HG03342 (cell line): Measurements from ENCODE around the gene ROPN1B.
"Not testable (repeated sequence)": the region's sequence is repeated elsewhere in the genome, so short reads cannot be mapped to it uniquely, and the experiment has no call there.

Source experiments
- ATAC-seq: cut with Tn5 transposase; IDR thresholded peaks from one replicate; pipeline ENCODE4 v1.9.1; 2021; ENCODE audit warnings: mild to moderate bottlenecking, moderate library complexity; ENCODE audit not compliant: unreplicated experiment

ROPN1B gene

GRCh38 chr3:125968701-125969592 is at the start of gene ROPN1B:
Gene ROPN1B, plus strand, starts transcription at chr3:125969178. Its CDS starts 2,877 bp downstream, at chr3:125972055.
- ATAC-seq, result not testable (repeated sequence)

- not testable (repeated sequence) for ATAC-seq
Measured at GRCh38 chr3:125920191-125920590, 48.8 kb upstream of the ROPN1B start.

- not testable (repeated sequence) for ATAC-seq
Measured at GRCh38 chr3:125920751-125921279, 48.2 kb upstream of the ROPN1B start.

GRCh38 chr3:125921712-125922111 is 47.3 kb upstream of the ROPN1B start:
- not testable (repeated sequence) for ATAC-seq

DNA sequence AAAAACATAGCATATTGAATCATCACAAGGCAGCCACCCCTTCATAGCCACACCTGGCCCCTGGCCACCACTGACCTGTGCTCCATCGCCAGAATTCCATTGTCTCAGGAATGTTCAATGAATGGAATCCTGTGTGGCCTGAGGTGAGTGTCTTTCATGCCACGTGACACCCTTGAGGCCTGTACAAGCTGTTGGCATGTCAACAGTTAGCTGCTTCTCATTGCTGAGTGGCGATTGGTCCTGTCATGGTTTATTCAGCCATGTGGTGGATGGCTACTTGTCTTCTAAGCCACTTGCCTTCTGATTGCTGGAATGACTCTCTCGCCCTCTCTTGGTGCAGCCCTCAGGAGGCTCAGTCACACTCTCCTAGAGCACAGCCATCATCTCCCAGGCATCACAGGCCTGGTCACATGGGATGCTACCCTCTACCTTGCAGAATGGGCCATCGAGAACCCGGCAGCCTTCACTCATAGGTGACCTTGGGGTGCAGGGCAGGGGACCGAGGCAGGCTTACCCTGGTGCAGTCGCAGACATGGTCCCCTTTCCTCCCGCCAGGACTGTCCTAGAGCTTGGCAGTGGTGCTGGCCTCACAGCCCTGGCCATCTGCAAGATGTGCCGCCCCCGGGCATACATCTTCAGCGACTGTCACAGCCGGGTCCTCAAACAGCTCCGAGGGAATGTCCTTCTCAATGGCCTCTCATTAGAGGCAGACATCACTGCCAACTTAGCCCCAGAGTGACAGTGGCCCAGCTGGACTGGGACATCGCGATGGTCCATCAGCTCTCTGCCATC is 45.5 kb upstream of the ROPN1B start:
- ATAC-seq, result not testable (repeated sequence)

GRCh38 chr3:125924276-125924675 is 44.7 kb upstream of the ROPN1B start:
- not testable (repeated sequence) for ATAC-seq

DNA sequence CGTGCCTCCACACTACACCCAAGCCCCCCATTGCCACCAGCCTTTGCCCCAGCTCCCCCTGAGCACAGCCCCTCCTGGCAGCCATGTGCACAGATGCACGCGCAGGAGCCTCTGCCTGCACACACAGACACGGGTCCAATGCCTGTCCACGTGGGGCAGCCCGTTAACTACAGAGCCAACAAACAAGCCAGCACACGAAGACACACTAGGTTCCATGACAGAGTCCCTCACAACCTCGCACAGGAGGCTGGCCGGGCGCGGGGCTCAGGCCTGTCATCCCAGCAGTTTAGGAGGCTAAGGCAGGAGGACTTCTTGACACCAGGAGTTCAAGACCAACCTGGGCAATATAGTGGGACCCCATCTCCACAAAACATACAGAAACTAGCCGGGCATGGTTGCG is 43.3 kb upstream of the ROPN1B start:
- not testable (repeated sequence) for ATAC-seq

GRCh38 chr3:125928771-125929545 is 40.0 kb upstream of the ROPN1B start:
- ATAC-seq, result not testable (repeated sequence)

DNA sequence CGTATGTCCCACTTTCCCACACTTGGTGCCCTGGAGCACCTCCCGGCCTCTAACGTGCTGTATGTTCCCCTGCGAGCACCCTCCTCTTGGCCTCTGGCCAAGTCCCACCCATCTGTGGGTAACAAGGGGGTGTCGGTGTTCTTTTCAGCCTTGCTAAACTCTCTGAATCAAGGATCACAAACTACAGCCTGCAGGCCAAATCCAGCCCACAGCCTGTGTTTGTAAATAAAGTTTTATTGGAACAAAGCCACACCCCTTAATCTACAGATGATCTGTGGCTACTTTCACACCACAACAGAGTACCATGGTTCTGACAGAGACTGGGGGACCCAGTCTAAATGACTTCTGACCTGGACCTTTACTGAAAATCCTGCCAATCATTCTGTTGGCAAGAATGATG is 39.2 kb upstream of the ROPN1B start:
- not testable (repeated sequence) for ATAC-seq

GRCh38 chr3:125931355-125931880 is 37.6 kb upstream of the ROPN1B start:
- not testable (repeated sequence) for ATAC-seq

DNA sequence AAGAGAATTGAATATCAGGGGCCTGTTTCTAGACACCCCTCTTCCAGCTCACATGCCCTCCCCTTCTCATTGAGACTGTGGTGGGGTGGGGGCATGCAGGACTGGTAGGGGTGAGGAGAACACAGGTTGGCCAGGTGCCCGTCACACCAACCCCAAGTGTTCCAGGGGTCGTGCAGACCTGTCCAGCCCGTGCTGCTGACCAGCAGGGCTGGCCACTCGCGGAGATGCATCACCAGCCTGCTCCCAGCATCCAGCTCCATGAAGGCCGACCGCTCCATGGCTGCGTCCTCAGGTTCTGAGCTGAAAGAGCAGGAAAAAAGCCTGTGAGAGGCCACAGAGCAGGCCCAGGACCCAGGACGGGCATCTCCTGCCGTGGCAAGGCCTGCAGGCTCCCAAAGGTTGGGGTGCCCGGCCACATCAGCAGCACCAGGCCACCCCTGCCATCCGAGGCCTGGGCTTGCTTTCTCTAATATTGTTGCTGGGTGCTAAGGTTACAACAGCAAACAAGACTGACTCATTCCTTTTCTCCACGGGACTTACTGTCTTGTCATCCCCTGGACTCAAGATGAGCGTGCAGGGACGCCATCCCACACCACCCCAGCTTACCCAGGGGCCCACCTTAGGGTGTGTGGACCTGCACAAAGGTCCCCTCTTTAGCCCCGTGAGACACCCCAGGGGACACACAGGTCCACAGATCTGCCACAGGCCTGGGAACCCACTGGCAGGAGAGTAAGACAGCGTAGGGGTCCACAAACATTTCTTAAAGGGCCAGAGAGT is 35.4 kb upstream of the ROPN1B start:
- ATAC-seq, result not testable (repeated sequence)

DNA sequence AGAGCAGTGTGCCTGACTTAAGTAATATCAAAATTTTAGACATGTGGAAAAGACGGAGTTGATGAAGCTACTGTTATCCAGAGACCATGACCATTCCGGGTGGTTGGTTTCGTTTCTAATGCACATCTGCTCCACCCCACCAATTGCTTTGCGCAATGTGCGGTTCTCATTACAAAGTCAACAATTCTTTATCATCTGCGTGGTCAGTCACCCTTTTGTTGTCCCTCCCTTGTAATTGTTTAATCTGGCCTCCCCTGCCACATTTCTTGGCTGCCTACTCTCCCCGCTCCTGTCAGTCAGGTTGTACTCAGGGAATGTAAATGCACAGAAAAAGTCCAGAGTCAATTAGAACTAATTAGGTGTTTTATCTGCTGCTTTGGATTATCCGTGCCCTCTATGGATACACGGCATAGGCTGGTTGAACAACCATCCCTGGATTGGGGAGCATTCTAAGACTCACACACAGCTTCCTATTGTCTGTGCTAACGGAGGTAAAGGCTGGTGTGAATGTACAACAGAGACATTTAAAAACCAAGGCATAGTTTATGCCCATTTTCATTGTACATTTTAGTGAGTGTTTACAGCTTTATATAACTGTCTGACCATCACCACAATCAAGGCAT is 33.6 kb upstream of the ROPN1B start:
- ATAC-seq, result not testable (repeated sequence)

- ATAC-seq, result not testable (repeated sequence)
Measured at GRCh38 chr3:125936210-125936815, 32.7 kb upstream of the ROPN1B start.

GRCh38 chr3:125936891-125937290 is 32.1 kb upstream of the ROPN1B start:
- not testable (repeated sequence) for ATAC-seq

DNA sequence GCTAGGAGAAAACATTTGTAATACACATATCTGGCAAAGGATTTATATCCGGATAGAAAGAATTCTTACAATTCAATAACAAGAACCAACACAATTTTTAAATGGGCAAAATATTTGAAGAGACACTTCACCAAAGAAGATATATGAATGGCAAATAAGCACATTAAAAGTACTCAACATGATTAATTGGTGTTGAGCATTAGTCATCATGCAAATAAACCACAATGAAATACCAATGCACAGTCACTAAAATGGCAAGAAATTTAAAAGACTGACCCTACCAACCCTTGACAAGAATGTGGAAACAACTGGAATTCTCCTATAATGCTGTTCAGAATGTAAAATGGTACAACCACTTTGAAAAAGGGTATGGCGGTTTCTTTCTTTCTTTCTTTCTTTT is 21.2 kb upstream of the ROPN1B start:
- ATAC-seq, result not testable (repeated sequence)

GRCh38 chr3:125948901-125949300 is 20.1 kb upstream of the ROPN1B start:
- ATAC-seq, result not testable (repeated sequence)

GRCh38 chr3:125951176-125951575 is 17.8 kb upstream of the ROPN1B start:
- ATAC-seq, result not testable (repeated sequence)

DNA sequence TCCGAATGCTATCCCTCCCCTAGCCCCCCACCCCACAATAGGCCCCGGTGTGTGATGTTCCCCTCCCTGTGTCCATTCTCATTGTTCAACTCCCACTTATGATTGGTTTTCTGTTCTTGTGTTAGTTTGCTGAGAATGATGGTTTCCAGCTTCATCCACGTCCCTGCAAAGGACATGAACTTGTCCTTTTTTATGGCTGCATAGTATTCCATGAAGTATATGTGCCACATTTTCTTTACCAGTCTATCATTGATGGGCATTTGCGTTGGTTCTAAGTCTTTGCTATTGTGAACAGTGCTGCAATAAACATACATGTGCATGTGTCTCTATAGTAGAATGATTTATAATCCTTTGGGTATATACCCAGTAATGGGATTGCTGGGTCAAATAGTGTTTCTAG is 12.0 kb upstream of the ROPN1B start:
- ATAC-seq, result not testable (repeated sequence)
